GM19239 (cell line): ENCODE measurements around the gene ORC5.
"Not testable (repeated sequence)": the region's sequence is repeated elsewhere in the genome, so short reads cannot be mapped to it uniquely, and the experiment has no call there.

Experiments used
- DNase-seq: peaks from one replicate; pipeline ENCODE4 v3.0.0; 2011; ENCODE audit warnings: low spot score; ENCODE audit not compliant: insufficient read length
- FAIRE-seq: peaks from 2 replicates; lab custom pipeline; 2011; peaks lifted over from hg19 to GRCh38; lab: Jason Lieb, UNC

Gene ORC5

GRCh38 chr7:104207731-104208420 is at the start of gene ORC5:
TSS of gene ORC5 (minus strand) at chr7:104208013. CDS start at chr7:104207904, 109 bp downstream.
- FAIRE-seq (peak; percentile 85), DNase-seq (peak; percentile 72)

- FAIRE-seq (no peak), DNase-seq (no peak)
Observed at GRCh38 chr7:104255616-104256015, 47.8 kb upstream of the ORC5 start.

GRCh38 chr7:104255194-104255593 is 47.4 kb upstream of the ORC5 start:
- FAIRE-seq: no peak
- DNase-seq: no peak

- FAIRE-seq (no peak), DNase-seq (no peak)
Observed at GRCh38 chr7:104254696-104255095, 46.9 kb upstream of the ORC5 start.

- no peak for DNase-seq
- no peak for FAIRE-seq
Observed at GRCh38 chr7:104252409-104253134, 44.8 kb upstream of the ORC5 start.

GRCh38 chr7:104242638-104243037 is 34.8 kb upstream of the ORC5 start:
- FAIRE-seq (no peak), DNase-seq (no peak)

- FAIRE-seq (no peak), DNase-seq (no peak)
Observed at GRCh38 chr7:104241538-104242209, 33.9 kb upstream of the ORC5 start.

- DNase-seq (no peak), FAIRE-seq (no peak)
Observed at GRCh38 chr7:104241135-104241534, 33.3 kb upstream of the ORC5 start.

- no peak for DNase-seq
- FAIRE-seq: no peak
Observed at GRCh38 chr7:104240401-104240800, 32.6 kb upstream of the ORC5 start.

GRCh38 chr7:104234990-104235389 is 27.2 kb upstream of the ORC5 start:
- FAIRE-seq, DNase-seq: not testable (repeated sequence)

GRCh38 chr7:104231054-104232046 is 23.5 kb upstream of the ORC5 start:
- FAIRE-seq (peak; percentile 80), DNase-seq (peak; percentile 48)

GRCh38 chr7:104230606-104231005 is 22.8 kb upstream of the ORC5 start:
- no peak for DNase-seq
- FAIRE-seq: no peak

GRCh38 chr7:104228442-104228841 is 20.6 kb upstream of the ORC5 start:
- no peak for DNase-seq
- no peak for FAIRE-seq

GRCh38 chr7:104225451-104225850 is 17.6 kb upstream of the ORC5 start:
- no peak for DNase-seq
- FAIRE-seq: no peak

- no peak for DNase-seq
- no peak for FAIRE-seq
Observed at GRCh38 chr7:104217620-104218019, 9.8 kb upstream of the ORC5 start.

GRCh38 chr7:104209063-104209462 is 1.2 kb upstream of the ORC5 start:
- no peak for DNase-seq
- FAIRE-seq: no peak

GRCh38 chr7:104208421-104208780 is 588 bp upstream of the ORC5 start:
- DNase-seq (no peak), FAIRE-seq (no peak)

GRCh38 chr7:104207348-104207730 is 474 bp downstream of the ORC5 start:
- FAIRE-seq: no peak

GRCh38 chr7:104206841-104207240 is 972 bp downstream of the ORC5 start:
- no peak for DNase-seq
- FAIRE-seq: no peak

More at GRCh38 chr7:104207348-104207730, 474 bp downstream of the ORC5 start:
- DNase-seq: no peak

GRCh38 chr7:104198673-104199278 is 9.0 kb downstream of the ORC5 start:
- FAIRE-seq: no peak
- DNase-seq: no peak
